Vagina (tissue), 2 donors: ENCODE data around the gene RPE65.

Source experiments
- POLR2A ChIP-seq, 2 donors: fragments of 450-650 bp; IDR thresholded peaks; one replicate each; pipeline ENCODE4 v1.6.1; 2017; ENCODE audit warnings: antibody characterized with exemption in 2 of 2, mild to moderate bottlenecking in 2 of 2, moderate library complexity in 2 of 2
- POLR2AphosphoS5 ChIP-seq, 2 donors: sonication (generic); formaldehyde crosslinking; IDR thresholded peaks; one replicate each; pipeline ENCODE4 v1.9.0; 2017; ENCODE audit warnings: antibody characterized with exemption in 2 of 2, mild to moderate bottlenecking in 2 of 2, low read depth in 1 of 2; ENCODE audit not compliant: insufficient read depth in 1 of 2
- TF ChIP-seq, protein P1 (sequence below), 3 experiments: fragments of 450-650 bp in 2 of 3; fragments of 200-600 bp in 1 of 3; sonication (generic) in 1 of 3; IDR thresholded peaks; one replicate each; pipeline ENCODE4 v1.5.1; 2017 to 2019; ENCODE audit warnings: antibody characterized with exemption in 3 of 3, mild to moderate bottlenecking in 2 of 3, moderate library complexity in 2 of 3

DNA sequence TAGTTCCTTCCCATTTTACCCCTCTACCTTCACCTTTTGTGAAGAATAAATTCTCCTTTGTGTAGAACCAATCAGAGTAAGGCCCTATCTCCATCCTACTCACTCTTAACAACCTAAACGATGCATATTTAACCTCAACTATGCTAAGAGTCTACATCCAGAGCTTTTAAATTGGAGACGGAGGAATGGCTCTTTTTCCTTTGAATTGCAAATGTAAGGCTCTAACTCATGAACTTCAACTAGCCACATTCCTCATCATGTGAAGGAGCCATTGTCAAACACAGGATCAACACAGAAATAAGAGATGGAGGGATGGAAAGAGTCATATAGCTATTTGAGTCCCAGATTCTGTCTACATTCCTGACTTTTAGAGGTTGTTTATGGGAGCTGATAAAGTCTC is 28.9 kb upstream of the RPE65 start:
- TF ChIP-seq, protein P1, sequence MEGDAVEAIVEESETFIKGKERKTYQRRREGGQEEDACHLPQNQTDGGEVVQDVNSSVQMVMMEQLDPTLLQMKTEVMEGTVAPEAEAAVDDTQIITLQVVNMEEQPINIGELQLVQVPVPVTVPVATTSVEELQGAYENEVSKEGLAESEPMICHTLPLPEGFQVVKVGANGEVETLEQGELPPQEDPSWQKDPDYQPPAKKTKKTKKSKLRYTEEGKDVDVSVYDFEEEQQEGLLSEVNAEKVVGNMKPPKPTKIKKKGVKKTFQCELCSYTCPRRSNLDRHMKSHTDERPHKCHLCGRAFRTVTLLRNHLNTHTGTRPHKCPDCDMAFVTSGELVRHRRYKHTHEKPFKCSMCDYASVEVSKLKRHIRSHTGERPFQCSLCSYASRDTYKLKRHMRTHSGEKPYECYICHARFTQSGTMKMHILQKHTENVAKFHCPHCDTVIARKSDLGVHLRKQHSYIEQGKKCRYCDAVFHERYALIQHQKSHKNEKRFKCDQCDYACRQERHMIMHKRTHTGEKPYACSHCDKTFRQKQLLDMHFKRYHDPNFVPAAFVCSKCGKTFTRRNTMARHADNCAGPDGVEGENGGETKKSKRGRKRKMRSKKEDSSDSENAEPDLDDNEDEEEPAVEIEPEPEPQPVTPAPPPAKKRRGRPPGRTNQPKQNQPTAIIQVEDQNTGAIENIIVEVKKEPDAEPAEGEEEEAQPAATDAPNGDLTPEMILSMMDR (IDR thresholded peaks at IDR 0.05) = no peak
- TF ChIP-seq POLR2A (IDR thresholded peaks at IDR 0.05) (no peak), POLR2AphosphoS5 (IDR thresholded peaks at IDR 0.05; ENCODE audit: insufficient read depth in 1 of 2, low read depth in 1 of 2) (no peak)
